K562 (cell line): ENCODE results near the gene CIAPIN1.

Source experiments
- BACH1 ChIP-seq: fragments of 200-800 bp; sonication (Bioruptor generic); IDR thresholded peaks from 2 replicates; pipeline ENCODE4 v1.6.1; 2016; ENCODE audit warnings: missing genetic modification characterization, missing compliant biosample characterization
- CBX5 ChIP-seq: IDR thresholded peaks from 2 replicates; pipeline ENCODE4 v1.6.1; 2014; ENCODE audit warnings: low read depth, borderline replicate concordance
- CTCF ChIP-seq, 3 experiments: IDR thresholded peaks in 2 of 3; conservative IDR thresholded peaks in 1 of 3; 2 replicates each; pipeline ENCODE4 v1.5.1; 2011 to 2012; ENCODE audit warnings: low read length in 3 of 3, mild to moderate bottlenecking in 3 of 3, control low read depth in 2 of 3, improper control_type of control experiment in 1 of 3, inconsistent platforms in 1 of 3, low read depth in 1 of 3, mixed read lengths in 1 of 3, moderate library complexity in 1 of 3; ENCODE audit not compliant: insufficient read depth in 2 of 3
- KDM1A ChIP-seq, 2 experiments: fragments of 450-650 bp; IDR thresholded peaks; 2 replicates each; pipeline ENCODE4 v1.6.1; 2016; ENCODE audit warnings: mild to moderate bottlenecking in 2 of 2
- LARP7 ChIP-seq: fragments of 450-650 bp; IDR thresholded peaks from 2 replicates; pipeline ENCODE4 v1.6.1; 2016
- ZNF398 ChIP-seq: fragments of 250-450 bp; sonication (Bioruptor Pico); IDR thresholded peaks from 2 replicates; pipeline ENCODE4 v1.8.0; 2021; ENCODE audit warnings: moderate library complexity, mild to moderate bottlenecking, inconsistent platforms
- ZNF431 ChIP-seq: sonication (generic); formaldehyde crosslinking; IDR thresholded peaks from 2 replicates; pipeline ENCODE4 v1.8.0; 2022; ENCODE audit warnings: mild to moderate bottlenecking, missing genetic modification reagents

GRCh38 chr16:57474671-57475661 is 27.8 kb upstream of the CIAPIN1 start:
- TF ChIP-seq CTCF (IDR thresholded peaks at IDR 0.05 in 2 of 3, conservative IDR thresholded peaks at IDR 0.05 in 1 of 3; ENCODE audit: insufficient read depth in 2 of 3, low read depth in 1 of 3, low read length in 3 of 3): no peak
- TF ChIP-seq ZNF398 (CRISPR knock-in tag): no peak
- no peak for TF ChIP-seq LARP7
- TF ChIP-seq CBX5: no peak
- no peak for TF ChIP-seq ZNF431 (CRISPR knock-in tag)
- no peak for TF ChIP-seq BACH1
- no peak for TF ChIP-seq KDM1A (IDR thresholded peaks at IDR 0.05)
